GM19397 (cell line): ENCODE data around the gene IL31.

Experiments used
- ATAC-seq: cut with Tn5 transposase; IDR thresholded peaks from one replicate; pipeline ENCODE4 v1.9.1; 2021; ENCODE audit warnings: mild to moderate bottlenecking, moderate library complexity; ENCODE audit not compliant: unreplicated experiment

Gene IL31

DNA sequence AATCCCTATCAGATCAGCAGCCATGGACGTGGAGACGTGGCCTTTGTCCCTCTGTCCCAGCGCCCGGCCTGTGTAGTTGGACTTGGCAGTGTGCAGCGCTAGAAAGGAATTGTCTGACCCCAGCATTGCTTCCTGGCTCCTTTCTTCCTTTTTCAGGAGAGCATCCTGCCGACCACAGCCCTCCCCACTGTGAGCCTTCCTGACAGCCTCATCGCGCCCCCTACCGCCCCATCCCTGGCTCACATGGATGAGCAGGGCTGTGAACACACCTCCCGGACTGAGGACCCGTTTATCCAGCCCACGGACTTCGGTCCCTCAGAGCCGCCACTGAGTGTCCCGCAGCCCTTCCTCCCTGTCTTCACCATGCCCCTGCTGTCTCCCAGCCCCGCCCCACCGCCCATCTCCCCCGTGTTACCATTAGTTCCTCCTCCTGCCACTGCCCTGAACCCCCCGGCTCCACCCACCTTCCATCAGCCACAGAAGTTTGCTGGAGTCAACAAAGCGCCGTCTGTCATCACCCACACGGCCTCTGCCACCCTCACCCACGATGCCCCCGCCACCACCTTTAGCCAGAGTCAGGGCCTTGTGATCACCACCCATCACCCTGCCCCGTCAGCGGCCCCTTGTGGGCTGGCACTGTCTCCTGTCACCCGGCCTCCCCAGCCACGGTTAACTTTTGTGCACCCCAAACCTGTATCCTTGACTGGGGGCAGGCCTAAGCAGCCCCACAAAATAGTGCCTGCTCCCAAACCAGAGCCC is 40.6 kb downstream of the IL31 start:
- ATAC-seq, result no peak

DNA sequence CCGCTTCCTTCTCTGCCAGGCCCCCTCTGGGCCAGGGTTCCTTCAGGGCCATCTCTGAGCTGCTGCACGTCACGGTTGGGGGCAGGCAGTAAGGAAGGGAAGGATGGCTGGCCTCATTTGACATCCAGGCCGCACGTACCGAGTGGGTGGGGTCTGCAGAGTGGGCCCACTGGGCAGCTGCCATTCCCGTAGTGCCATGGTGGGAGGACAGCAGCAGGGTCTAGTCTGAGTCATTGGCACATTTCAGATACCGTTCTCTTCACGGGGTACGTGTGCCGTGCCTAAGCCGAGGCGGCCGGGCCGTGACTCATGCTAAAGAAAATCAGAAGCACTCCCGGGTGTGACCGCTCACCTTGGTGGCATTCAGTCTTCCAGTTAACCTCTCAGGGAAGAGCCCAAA is 43.9 kb downstream of the IL31 start:
- no peak for ATAC-seq

DNA sequence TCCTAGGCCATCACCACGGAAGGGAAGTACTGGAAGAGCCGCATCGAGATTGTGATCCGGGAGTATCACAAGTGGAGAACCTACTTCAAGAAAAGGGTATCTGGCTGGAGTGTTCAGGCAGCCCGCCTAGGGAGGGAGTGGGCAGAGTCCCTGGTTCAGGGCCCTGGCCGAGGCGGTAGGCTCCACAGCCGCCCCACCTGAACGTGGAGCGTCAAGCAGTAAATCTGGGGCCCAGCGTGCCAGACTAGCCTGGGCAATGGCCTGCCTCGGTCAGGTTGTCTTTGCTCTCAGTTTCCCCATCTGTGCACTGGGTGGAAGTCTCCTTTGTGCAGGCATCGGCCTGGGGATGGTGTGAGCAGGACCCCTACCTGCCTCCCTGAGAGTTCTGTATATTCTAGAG is 44.9 kb downstream of the IL31 start:
- no peak for ATAC-seq

DNA sequence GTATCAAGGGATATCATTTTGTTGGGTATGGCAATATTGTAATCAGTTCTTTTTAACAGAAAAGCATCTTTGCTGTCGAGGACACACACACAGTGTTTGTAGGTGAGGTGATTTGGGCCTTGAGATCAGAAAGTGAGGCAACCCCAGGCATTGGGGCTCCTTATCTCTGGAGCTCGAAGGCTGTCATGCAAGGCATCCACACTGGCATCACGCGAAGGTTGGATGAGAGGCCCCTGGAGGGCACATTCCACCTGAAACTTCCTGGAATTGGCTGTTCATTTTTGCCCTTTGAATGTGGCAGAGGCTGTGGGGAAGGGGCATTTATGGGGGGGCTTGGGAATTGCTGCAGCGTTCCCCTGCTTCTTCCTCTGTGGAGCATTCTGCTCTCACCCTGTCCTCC is 45.5 kb downstream of the IL31 start:
- ATAC-seq, result no peak

DNA sequence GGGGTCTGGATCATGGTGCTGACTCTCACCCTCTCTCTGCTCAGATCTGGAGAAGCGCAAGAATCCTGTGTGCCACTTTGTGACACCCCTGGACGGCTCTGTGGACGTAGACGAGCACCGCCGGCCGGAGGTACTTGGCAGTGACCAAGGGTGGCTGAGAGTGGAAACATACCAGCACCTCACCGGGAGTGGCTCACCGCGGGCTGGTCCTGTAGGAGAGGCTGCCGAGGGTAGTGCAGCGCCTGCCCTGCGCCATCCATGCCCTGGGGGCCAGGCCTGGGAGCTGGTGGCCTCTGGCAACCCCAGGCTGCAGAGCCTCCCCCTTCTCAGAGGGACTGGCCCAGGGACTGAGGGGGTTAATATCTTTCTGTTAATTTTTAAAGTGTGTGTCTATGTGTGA is 46.2 kb downstream of the IL31 start:
- no peak for ATAC-seq

DNA sequence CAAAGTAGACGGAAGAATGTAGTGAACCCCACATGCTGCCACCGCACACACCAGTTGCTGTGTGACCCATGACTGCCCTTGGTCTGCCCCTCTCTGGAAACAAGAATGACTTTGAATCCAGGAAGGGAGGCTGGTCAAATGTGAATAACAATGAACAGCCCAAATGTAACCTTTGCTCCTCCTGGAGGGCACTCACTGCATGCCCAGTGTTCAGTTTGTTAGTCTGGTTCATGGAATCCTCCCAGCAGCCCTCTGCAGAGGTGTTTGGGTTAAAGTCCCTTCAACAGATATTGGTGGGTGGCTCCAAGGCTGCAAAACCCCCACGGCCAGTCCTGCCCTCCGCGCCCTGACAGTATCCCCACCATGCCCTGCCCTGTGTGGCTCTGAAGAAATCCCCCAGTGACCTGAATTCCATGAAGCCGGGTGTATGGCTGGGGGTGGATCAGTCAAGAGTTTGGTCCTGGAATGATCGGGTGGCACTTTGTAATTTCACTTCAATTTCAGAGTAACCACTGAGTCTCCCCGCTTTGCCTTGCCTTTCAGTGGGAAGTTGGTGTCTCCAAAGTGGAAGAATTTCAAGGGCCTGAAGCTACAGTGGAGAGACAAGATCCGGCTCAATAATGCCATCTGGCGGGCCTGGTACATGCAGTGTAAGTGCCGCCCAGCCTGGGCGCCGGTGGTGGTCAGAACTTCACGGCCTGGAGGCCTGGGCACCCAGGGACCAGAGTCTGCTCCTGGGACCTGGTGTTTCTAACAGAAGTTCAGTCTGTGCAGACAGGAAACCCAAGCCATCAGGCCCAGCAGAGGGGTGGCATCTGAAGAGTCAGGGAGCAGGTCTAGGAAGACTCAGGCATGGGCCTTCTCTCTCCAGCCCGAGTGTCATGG is 47.1 kb downstream of the IL31 start:
- no peak for ATAC-seq

DNA sequence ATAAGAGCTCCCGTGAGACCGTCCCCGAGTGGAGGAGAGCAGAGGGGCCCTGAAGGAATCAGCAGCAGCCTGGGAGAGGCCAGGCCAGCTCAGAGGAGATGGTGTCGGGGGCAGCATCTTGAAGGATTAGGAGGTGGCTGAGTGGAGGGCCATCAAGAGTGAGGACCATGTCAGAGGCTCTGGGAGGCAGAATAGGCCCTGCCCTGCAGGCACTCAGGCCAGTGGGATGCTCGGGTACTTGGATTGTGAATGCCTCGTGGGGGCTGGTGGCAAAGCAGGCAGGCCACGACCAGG is 47.7 kb downstream of the IL31 start:
- no peak for ATAC-seq

DNA sequence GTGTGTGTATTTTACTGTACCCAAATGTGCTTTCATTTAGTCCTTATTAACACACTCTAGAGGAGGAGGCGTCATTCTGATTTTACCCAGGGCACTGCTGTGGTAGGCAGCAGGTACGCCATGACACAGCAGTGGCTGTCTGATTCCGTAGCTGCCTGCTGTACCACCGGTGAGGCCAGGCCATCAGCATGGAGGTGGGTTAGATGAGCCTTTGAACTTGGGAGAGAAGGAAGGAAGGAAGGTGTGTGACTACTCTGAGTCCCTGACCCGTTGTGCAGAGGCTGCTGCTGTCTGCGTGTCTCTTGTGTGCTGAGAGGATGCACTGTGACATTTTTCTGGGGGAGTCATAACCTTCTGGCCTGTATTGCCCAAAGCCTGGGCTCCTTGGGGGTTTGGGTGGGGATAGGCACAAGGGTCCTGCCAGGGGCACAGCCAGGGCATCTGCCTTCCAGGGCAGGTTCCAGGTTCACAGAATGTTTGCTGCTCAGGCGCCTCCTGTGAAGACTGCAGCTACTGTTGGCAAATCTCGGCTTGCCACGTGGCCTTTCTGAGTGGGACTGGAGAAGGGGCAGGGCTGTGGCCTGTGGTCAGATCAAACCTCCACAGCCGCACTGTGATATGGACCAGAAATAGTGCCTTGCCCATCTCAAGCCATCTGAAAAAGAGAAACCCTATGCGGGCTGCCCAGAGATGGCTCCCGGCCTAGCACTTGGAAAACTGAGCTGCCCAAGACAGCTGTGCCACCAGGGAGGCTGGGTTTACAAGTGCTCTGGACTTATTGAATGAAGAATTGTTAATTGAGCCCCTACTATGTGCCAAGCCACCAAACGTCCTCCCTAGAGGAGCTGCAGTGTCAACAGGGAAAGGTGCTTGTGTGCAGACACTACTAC is 48.3 kb downstream of the IL31 start:
- no peak for ATAC-seq

DNA sequence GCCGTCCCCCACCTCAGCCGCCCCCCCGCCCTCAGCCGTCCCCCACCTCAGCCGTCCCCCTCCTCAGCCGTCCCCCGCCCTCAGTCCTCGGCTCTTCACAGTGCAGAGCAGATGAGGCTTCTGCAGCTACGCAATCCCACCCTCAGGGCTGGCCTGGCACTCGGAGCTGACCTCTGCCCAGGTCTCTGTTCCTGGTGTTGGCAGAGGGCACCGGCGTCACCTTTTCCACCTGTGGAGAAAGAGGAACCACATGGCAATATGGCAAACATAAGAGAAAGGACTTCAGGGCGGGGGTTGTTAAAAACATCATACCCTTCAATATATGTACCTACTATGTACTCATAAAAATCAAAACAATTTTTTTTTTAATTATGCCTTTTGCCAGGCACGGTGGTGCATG is 49.7 kb downstream of the IL31 start:
- no peak for ATAC-seq

DNA sequence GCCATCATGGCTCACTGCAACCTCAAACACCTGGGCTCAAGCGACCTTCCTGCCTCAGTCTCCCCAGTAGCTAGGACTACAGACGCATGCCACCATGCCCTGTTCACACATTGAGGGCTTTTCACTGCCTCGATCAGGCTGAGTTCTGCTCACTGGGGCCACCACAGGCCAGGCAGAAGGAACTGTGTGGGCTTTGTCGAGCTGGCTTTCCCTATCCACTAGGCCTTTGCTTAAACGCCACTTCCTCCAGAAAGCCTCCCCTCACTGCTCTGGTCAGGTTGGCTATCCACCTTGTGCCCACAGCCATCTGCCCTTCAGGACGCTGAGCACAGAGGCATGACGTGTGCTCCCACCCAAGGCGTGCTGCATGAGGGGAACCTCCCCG is 50.3 kb downstream of the IL31 start:
- ATAC-seq, result no peak

DNA sequence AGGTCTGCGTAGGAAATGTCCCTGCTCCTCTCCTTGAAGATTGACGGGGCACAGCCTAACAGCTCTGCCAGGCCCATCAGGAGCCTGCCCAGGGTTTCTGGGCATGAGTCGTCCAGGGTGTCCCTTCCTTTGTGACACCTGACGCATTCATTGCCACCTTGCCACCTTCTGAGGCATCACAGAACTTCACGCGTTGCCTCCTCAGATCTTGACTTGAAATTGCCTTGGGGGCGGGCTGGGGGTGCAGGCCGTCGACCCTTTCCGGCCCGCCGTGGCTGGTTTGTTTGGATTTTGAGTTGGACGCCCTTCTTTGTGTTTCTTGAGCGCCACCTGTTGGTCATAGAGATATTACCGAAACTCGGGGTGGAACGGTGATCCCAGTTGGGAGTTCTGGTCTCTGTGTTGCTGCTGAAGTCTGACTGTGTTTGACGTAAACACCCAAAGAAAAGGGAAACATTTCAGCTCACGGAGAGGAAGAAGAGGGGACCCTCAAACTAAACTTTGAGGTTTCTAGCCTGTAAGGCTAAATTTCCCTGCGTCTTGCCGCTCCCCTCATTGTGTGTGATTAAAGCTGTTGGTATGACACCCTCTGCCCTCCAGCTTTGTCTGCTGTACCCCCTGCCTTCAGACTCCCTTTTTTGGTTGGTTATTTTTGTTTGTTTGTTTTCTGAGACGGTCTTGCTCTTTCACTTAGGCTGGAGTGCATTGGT is 50.8 kb downstream of the IL31 start:
- no peak for ATAC-seq
